BJ (cell line): ENCODE results near the gene POU2F3. TPM values are rescaled to one million over a fixed set of nuclear protein-coding genes. Genes with fewer than 3 reads are reported as not detected.

Experiments used
- CTCF ChIA-PET: fragments of 350-600 bp; formaldehyde crosslinking; extraction: SDS; loops from one replicate; lab custom pipeline; 2021; ENCODE audit warnings: antibody characterized with exemption, inconsistent platforms; lab: Yijun Ruan, JAX
- POLR2A ChIA-PET: fragments of 300-600 bp; sonication (Branson Sonifier 250); formaldehyde crosslinking; extraction: SDS; loops from one replicate; lab custom pipeline; 2021; ENCODE audit warnings: antibody characterized with exemption; lab: Charles Lee
- DNase-seq: peaks from one replicate; pipeline ENCODE4 v3.0.0-alpha.2; 2011; ENCODE audit warnings: low read depth
- H3K27me3 ChIP-seq: 2 replicates; pipeline ENCODE4 v1.6.0; 2011; ENCODE audit warnings: low read length; ENCODE audit not compliant: control insufficient read depth, insufficient read depth
- H3K36me3 ChIP-seq: 2 replicates; pipeline ENCODE4 v1.5.1; 2011; ENCODE audit warnings: low read length; ENCODE audit not compliant: control insufficient read depth, insufficient read depth
- H3K4me3 ChIP-seq: 2 replicates; pipeline ENCODE4 v1.5.1; 2011; ENCODE audit warnings: low read depth, mild to moderate bottlenecking, control low read depth, low read length
- polyA plus RNA-seq: library from polyadenylated mRNA; depleted of rRNA; stranded (reverse); fragments of >200 nt; gene quantifications from 2 replicates; pipeline ENCODE4 v1.2.3, GENCODE V29; 2011
- TF ChIP-seq, protein P1 (sequence below): IDR thresholded peaks from 2 replicates; pipeline ENCODE4 v1.5.1; 2011; ENCODE audit warnings: low read depth, mild to moderate bottlenecking, control low read depth, inconsistent platforms, low read length, moderate library complexity; ENCODE audit not compliant: insufficient read depth

The POU2F3 gene
- polyA plus RNA-seq, 1 experiment = 0.06 TPM

DNA sequence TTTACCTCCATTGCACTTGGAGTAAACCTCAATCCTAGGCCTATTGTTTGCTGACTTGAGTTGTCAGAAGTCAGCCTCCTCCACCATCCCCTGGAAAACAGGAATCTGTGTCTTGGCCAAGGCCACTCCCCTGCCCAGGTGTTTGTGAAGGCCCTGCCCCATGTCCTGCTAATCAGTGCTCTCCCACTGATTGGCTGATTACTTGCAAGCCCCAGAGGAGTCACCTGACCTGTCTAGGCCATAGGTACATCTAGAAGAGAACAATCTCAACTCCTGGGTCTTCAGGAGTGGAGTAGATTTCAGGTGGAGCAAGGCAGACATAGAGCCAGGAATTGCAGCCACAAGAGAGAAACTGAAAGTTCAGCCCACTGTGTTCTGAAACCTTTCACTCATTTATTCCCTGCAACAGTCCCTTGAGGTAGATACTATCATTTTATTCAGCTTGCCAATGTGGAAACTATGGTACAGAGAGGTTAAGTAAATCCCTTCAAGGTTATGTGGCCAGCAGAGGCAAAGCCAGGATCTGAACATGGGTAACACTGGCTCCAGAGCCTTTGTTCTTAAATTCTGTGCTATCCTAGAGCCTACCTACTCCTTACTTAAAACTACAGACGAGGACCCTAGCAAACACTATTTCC lies 18.7 kb upstream of the POU2F3 start:
- Histone ChIP-seq H3K27me3 (no peaks in the 10 kb centered on the region), H3K36me3 (peaks cover 6% of the 10 kb centered on the region; the same call in 1 of the 2 replicates), H3K4me3 (no peak overlapping the region)
- TF ChIP-seq, protein P1, sequence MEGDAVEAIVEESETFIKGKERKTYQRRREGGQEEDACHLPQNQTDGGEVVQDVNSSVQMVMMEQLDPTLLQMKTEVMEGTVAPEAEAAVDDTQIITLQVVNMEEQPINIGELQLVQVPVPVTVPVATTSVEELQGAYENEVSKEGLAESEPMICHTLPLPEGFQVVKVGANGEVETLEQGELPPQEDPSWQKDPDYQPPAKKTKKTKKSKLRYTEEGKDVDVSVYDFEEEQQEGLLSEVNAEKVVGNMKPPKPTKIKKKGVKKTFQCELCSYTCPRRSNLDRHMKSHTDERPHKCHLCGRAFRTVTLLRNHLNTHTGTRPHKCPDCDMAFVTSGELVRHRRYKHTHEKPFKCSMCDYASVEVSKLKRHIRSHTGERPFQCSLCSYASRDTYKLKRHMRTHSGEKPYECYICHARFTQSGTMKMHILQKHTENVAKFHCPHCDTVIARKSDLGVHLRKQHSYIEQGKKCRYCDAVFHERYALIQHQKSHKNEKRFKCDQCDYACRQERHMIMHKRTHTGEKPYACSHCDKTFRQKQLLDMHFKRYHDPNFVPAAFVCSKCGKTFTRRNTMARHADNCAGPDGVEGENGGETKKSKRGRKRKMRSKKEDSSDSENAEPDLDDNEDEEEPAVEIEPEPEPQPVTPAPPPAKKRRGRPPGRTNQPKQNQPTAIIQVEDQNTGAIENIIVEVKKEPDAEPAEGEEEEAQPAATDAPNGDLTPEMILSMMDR = no peak
- CTCF ChIA-PET = interaction anchor here (1.7 kb wide), 1 partner anchor 14 kb away, joined by 7 read pairs; no protein-coding TSS in a partner anchor
- no peak for DNase-seq
- POLR2A ChIA-PET = no interaction called here

DNA sequence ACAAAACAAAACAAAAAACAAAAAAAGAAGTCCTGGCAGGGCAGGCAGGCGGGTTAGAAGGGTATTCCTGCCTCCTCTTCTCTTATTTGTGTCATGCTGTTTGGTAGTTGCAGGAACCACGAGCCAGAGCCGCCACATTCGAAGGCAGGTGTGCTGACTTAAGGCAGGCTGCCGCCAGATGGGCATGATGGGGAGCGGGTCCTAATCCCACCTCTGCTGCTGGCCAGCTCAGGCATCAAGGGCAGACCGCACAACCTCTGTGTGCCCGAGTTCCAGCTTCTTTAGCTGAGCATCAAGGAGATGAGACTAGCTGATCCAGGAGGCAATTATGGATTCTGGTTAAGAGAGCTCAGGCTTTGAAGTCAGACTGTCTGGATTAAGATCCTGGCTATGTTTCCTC lies 17.0 kb upstream of the POU2F3 start:
- Histone ChIP-seq H3K27me3 (no peaks in the 10 kb centered on the region), H3K36me3 (peaks cover 10% of the 10 kb centered on the region; the same call in 1 of the 2 replicates), H3K4me3 (no peak overlapping the region)
- CTCF ChIA-PET = interaction anchor here (2.3 to 16.4 kb wide), 3 partner anchors 9 to 53 kb away, joined by 7 to 250 read pairs (median 31); no protein-coding TSS in a partner anchor
- POLR2A ChIA-PET = no interaction called here
- TF ChIP-seq, protein P1 = no peak
- DNase-seq = no peak

DNA sequence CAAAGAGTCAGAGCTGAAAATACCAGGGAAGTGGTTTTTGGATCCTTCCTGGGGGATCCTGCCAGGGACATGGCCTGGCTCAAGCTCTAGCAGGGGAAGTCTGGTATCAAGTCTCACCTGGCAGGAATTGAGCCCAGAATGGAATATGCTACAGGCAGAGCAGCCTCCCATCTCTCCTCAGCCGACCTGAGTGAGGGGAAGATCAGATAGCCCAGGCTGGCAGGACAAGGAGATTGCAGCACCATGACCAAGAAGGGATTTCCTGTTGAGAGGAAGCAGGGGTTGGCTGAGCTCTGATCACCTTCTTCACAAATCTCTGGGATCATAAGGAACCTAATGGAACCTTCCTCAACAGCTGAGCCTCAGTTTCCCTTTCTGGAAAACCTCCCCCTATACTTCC lies 16.1 kb upstream of the POU2F3 start:
- no peaks in the 10 kb centered on the region for H3K27me3 ChIP-seq
- H3K4me3 ChIP-seq = no peak overlapping the region
- H3K36me3 ChIP-seq = peaks cover 10% of the 10 kb centered on the region
- ChIA-PET POLR2A (no interaction called here), CTCF (interaction anchor here (1.2 to 16.4 kb wide), 4 partner anchors 10 to 76 kb away, joined by 4 to 250 read pairs (median 19); no protein-coding TSS in a partner anchor)
- TF ChIP-seq, protein P1 = no peak
- DNase-seq = no peak

DNA sequence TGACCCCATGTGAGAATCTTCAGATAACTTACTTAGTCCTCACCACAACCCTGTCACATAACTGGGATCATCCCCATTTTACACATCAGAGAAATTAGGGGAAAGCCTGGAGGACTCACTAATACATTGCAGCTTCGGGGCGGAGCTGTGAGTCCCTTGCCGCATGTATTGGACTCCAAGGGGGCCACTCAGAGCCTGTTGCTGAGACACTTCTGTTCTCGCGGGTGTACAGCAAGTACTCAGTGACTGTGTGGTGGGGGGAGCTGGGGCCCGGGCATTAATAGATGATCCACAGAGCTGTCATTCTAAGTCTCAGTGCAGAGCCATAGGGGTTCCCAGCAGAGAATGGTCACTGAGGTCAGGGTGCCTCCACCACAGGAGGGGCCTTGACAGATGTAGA lies 15.6 kb upstream of the POU2F3 start:
- Histone ChIP-seq H3K4me3 (no peak overlapping the region), H3K27me3 (no peaks in the 10 kb centered on the region), H3K36me3 (peaks cover 9% of the 10 kb centered on the region)
- DNase-seq = no peak
- ChIA-PET POLR2A (no interaction called here), CTCF (interaction anchor here (1.2 to 16.4 kb wide), 4 partner anchors 10 to 76 kb away, joined by 4 to 250 read pairs (median 19); no protein-coding TSS in a partner anchor)
- TF ChIP-seq, protein P1 = no peak

DNA sequence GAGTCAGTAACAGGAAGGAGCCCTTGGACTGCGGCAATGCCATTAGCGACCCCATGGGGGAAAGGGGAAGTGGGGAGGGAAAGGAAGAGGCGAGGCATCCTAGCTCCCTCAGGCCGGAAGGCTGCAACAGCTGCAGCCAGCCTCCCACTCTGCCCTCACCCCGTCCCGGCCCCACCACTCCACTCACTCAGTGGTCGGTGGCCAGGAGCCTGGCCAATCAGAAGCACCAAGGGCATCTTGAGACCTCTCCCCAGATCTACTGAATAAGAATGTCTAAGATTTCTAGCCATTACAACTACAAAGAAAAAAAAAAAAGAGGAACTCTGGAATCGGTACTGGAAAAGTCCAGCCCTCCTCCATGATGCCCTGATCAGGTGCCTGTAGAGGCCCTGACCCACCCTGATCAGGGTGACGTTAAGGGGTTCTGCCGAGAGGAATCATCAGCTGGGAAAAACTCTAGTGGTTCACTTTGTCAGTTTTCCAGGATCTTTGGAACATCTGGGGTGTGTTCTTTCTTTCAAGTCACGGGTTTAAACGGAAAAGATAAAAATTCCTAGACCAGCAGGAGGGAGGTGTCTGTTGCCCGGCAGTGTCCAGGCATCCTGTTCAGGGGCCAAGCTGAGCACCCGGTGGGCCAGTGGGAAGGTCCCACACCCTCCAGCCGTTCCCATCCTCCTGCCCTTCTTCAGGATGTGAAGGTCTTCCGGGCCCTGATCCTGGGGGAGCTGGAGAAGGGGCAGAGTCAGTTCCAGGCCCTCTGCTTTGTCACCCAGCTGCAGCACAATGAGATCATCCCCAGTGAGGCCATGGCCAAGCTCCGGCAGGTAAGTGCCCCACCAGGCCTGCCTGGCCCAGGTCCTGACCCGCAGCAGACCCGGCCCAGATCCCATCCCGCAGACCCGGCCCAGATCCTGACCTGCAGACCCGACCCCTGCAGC lies 14.7 kb upstream of the POU2F3 start:
- DNase-seq = no peak
- Histone ChIP-seq H3K4me3 (no peak overlapping the region), H3K27me3 (no peaks in the 10 kb centered on the region), H3K36me3 (peaks cover 6% of the 10 kb centered on the region)
- TF ChIP-seq, protein P1 = no peak
- ChIA-PET CTCF (interaction anchor here (1.2 to 16.4 kb wide), 5 partner anchors 10 to 75 kb away, joined by 4 to 250 read pairs (median 8); no protein-coding TSS in a partner anchor), POLR2A (no interaction called here)
